MG63 (cell line): ENCODE data around the gene LTBP1. TPM values are rescaled to one million over a fixed set of nuclear protein-coding genes. Genes with fewer than 3 reads are reported as not detected.

ENCODE experiments used
- DNase-seq: peaks from one replicate; pipeline ENCODE4 v3.0.0-alpha.2; 2020
- H3K27me3 ChIP-seq: fragments of 250-450 bp; sonication (Bioruptor Pico); 2 replicates; pipeline ENCODE4 v1.5.1; 2020; ENCODE audit warnings: mild to moderate bottlenecking, moderate library complexity
- H3K36me3 ChIP-seq: fragments of 250-450 bp; sonication (Bioruptor Pico); 2 replicates; pipeline ENCODE4 v1.5.1; 2020; ENCODE audit warnings: mild to moderate bottlenecking, moderate library complexity
- H3K4me3 ChIP-seq: fragments of 250-450 bp; sonication (Bioruptor Pico); 2 replicates; pipeline ENCODE4 v1.5.1; 2020; ENCODE audit warnings: mild to moderate bottlenecking, moderate library complexity
- H3K9me3 ChIP-seq: fragments of 250-450 bp; sonication (Bioruptor Pico); 2 replicates; pipeline ENCODE4 v1.5.1; 2020; ENCODE audit warnings: mild to moderate bottlenecking, moderate library complexity
- total RNA-seq: library from RNA; depleted of rRNA; stranded (reverse); fragments of >200 nt; shearing (Covaris generic); gene quantifications from 2 replicates; pipeline ENCODE4 v1.2.3, GENCODE V29; 2014; ENCODE audit warnings: low replicate concordance

Gene LTBP1
- total RNA-seq, 1 experiment from 2014 or later = 95.7 TPM

DNA sequence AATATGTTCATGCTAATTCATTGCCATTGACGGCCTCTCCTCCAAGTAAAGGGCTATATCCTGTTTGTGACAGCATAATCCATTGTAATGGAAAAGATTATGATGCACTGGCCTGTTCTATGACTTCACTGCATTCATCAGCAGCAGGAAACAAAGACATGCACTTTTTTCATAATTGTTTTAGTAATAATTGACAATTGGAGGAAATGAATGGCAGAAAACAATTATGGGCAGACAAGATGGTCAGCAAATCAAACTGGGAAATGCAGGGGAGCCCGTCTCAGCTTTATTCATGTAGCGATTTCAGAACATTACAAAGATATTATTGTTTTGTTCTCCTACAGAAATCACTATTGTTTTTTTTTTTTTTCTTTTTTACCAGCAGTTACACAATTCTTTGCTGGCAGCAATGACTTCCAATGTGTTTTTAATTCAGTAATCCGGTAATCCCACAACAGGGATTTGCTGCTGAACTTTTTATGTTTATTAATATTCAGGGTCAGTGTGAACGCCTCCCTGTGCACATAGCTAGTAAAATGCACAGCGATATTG, 495.9 kb downstream of the LTBP1 start:
- DNase-seq = no peak
- no peaks in the 10 kb centered on the region for H3K27me3 ChIP-seq
- no peak overlapping the region for H3K4me3 ChIP-seq
- no peaks in the 10 kb centered on the region; the same call in 1 of the 2 replicates for H3K36me3 ChIP-seq
- no peaks in the 10 kb centered on the region for H3K9me3 ChIP-seq

DNA sequence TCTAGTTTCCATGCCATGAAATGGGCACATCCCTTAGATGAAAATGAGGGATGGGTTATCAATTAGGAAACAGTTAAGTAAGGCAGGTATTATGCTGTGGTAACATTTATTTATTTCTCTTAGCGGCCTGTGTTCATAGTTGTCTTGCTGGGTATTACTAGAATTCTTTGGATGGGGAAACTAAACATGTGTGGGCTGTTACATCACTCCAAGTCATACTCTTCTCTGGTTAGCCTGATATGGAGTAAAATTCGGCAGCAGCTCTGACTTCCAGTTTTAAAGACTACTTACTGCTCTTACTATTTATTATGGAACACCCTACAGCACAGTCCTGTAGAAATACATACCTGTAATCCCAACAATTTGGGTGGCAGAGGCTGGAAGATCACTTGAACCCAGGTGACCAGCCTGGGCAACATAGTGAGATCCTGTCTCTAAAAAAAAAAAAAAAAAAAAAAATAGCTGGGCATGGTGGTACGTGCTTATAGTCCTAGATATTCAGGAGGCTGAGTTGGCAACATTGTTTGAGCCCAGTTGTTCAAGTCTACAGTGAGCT, 496.6 kb downstream of the LTBP1 start:
- Histone ChIP-seq H3K9me3 (no peaks in the 10 kb centered on the region), H3K4me3 (no peak overlapping the region), H3K36me3 (no peaks in the 10 kb centered on the region; the same call in 1 of the 2 replicates), H3K27me3 (no peaks in the 10 kb centered on the region)
- DNase-seq = no peak

DNA sequence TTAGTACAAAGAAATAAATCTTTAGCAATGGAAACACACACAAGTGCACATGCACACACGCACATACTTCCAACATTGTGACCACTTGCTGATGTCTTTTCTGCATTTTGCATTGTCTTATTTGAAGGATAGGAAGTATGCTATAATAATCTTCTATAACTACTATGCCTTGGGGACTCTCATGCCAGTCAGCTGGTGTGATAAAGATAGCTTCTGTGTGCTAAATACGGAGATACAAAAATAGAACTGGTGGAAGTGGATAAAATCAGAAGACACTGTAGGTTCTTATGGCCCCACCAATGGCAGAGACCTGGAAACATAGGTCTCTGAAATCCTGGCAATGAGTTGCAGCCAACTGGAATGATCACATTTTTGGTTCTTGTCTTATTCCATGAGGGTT, 498.2 kb downstream of the LTBP1 start:
- H3K36me3 ChIP-seq = no peaks in the 10 kb centered on the region; the same call in 1 of the 2 replicates
- H3K27me3 ChIP-seq = no peaks in the 10 kb centered on the region
- DNase-seq = no peak
- H3K9me3 ChIP-seq = no peaks in the 10 kb centered on the region
- H3K4me3 ChIP-seq = no peak overlapping the region

DNA sequence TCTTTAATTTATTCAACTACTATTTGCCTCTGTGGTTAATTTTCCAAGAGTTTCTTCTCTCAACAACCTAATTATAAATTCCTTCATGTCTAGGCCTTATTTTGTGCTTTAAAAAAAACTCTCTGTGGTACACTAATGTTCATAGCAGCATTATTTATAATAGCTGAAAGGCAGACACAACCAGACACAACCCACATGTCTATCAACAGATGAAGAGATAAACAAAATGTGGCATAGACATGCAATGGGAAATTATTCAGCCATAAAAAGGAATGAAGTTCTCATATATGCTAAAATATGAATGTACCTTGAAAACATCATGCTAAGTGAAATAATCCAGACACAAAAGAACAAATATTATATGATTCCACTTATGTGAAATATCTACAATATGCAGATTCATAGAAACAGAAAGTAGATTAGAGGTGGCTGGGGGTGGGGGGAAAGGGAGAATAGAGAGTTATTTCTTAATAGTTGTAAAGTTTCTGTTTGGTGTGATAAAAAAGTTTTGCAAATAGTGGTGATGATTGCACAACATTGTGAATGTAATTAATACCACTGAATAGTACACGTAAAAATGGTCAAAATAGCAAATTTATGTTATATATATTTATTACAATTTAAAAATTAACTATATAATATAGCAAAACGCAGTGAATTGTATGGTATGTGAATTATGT, 501.6 kb downstream of the LTBP1 start:
- Histone ChIP-seq H3K4me3 (no peak overlapping the region), H3K9me3 (peaks cover 4% of the 10 kb centered on the region; the same call in 1 of the 2 replicates), H3K27me3 (no peaks in the 10 kb centered on the region), H3K36me3 (no peaks in the 10 kb centered on the region)
- no peak for DNase-seq
